GM18951 (cell line): ENCODE data around the gene TTLL5.

Experiments
- POLR2A ChIP-seq: IDR thresholded peaks from 4 replicates; pipeline ENCODE4 v1.6.1; 2011; ENCODE audit warnings: mild to moderate bottlenecking; ENCODE audit not compliant: insufficient read length, insufficient read depth; ENCODE audit errors: extremely low read depth
- in situ Hi-C: fragments of 300-500 bp; cut with MboI; formaldehyde crosslinking; loops from one replicate; pipeline ENCODE4 v1.12.0; 2022; ENCODE audit warnings: low sequenced_read_pairs, mixed read lengths, inconsistent platforms; ENCODE audit not compliant: unreplicated experiment

Gene TTLL5

DNA sequence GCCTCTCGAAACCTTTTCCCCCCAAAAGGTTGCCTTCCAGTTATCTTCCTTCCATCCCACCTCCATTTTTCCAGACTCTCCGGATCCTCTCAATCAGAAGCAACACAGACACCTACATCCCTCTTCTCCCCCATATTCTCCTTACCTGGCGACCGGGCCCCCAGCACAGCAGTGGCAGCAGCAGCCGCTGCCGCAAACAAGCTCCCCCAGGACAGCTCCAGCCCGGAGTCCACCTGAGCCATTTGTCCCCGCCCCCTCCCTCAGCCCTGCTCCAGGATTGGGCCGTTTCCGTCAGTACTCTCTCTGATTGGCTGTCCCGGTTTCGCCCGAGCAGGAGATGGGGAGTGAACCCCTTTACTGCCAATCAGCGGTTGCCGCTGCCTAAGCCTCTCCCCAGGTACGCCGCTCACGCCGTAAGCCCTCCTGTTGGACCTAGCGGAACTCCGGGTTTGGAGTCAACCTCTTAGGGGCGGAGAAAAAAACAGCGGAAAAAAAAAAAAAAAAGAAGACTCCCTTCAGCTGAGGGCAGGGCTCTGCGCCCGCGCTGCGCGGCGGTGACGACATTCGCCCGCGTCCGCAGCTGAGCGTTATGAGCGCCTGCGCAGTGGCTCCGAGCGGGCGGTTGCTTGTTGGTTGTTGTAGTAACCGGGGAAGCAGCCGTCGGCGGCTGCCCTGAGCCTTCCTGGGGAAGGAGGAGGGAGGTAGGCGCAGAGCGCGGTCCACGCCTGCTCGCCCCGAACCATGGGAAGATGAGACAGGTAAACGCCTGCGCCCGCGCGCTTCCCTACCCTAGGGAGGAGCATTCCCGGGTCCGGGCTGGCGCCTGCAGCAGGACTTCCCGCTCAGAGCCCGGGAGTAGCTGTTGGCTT lies at the start of gene TTLL5, which contains the start of gene ERG28:
TSS of gene TTLL5 (plus strand) at position 617 of the 869 bp plus-strand sequence. CDS start 1,904 bp downstream, outside the sequence.
TSS of gene ERG28 (minus strand) at position 247 of the 869 bp plus-strand sequence. CDS start 3,374 bp downstream, outside the sequence.
- peak; percentile 90 for TF ChIP-seq POLR2A
- in situ Hi-C loops: loop anchor here (25.0 kb wide), 1 partner anchor 524 kb away; the partner anchor contains the start of gene NEK9

- TF ChIP-seq POLR2A: no peak
Observed at GRCh38 chr14:75612157-75612556, 48.9 kb upstream of the TTLL5 start.

DNA sequence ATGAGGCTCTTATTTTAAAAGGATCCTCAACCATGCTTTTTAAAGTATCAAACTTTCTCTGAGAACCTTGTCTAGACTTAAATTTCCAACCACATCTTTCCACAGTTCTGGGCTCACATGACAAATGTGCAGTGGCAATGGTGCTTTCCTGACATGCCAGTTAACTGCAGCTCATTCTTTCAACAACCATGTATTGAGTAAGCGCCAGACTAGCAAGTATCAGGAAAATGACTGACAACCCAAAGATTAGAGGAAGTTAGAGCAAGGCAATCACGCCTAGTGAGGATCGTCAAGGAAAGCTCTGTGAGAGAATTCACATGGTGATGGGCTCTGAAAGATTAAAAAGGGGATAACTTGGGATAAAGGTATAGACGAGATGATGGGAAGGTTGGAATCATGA lies 46.9 kb upstream of the TTLL5 start:
- no peak for TF ChIP-seq POLR2A
- in situ Hi-C loops: no loop called here

More at GRCh38 chr14:75612157-75612556, 48.9 kb upstream of the TTLL5 start:
- in situ Hi-C loops: no loop called here

DNA sequence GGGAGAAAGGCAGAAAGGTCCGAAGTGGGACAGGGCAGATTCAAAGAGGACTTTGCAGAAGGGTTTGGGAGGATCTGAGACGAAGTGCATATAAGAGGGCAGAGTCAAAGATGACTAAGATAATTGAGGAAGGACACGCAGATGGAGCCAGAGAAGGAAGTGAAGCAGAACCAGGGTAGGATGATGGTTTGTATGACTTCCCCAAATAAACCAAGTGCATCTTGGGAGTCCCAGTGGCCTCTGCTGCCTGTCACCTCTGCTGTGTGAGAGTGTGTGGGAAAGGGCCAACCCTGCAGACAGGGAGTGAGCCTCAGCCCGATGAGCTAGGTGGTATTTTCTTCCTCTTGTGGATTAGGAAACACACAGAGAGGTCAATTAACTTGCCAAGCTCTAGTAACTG lies 45.8 kb upstream of the TTLL5 start:
- TF ChIP-seq POLR2A: no peak
- in situ Hi-C loops: no loop called here

GRCh38 chr14:75619548-75619947 lies 41.5 kb upstream of the TTLL5 start:
- no peak for TF ChIP-seq POLR2A
- in situ Hi-C loops: no loop called here

- no peak for TF ChIP-seq POLR2A
- in situ Hi-C loops: no loop called here
Observed at GRCh38 chr14:75625034-75625433, 36.0 kb upstream of the TTLL5 start.

GRCh38 chr14:75626396-75626795 lies 34.6 kb upstream of the TTLL5 start:
- in situ Hi-C loops: no loop called here

GRCh38 chr14:75626863-75627262 lies 34.2 kb upstream of the TTLL5 start:
- in situ Hi-C loops: no loop called here
- TF ChIP-seq POLR2A: no peak

More at GRCh38 chr14:75626396-75626795, 34.6 kb upstream of the TTLL5 start:
- no peak for TF ChIP-seq POLR2A

- no peak for TF ChIP-seq POLR2A
- in situ Hi-C loops: no loop called here
Observed at GRCh38 chr14:75627406-75627805, 33.6 kb upstream of the TTLL5 start.

- in situ Hi-C loops: no loop called here
- no peak for TF ChIP-seq POLR2A
Observed at GRCh38 chr14:75628816-75629215, 32.2 kb upstream of the TTLL5 start.

- TF ChIP-seq POLR2A: no peak
- in situ Hi-C loops: loop anchor here (10.0 kb wide), 1 partner anchor 46 kb away; no protein-coding TSS in a partner anchor
Observed at GRCh38 chr14:75630695-75631452, 30.2 kb upstream of the TTLL5 start.

DNA sequence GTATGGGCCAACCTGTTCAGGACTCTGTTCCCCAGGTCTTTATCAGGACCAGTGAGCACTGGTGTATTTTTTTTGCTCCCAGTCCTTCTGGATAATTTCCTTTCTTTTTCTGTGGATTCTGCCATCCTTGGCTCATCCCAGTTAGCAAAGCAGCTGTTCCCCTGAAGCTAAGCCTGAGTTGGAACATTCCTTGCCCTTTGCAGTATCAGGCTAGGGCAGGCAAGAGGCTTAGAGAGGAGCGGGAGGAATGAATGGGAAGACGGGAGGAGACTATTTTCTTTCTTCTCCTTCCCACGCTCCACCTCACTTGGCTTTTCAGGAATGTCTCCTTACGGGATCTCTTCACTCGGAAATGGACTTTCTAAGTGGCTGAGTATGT lies 29.6 kb upstream of the TTLL5 start:
- in situ Hi-C loops: loop anchor here (10.0 kb wide), 1 partner anchor 47 kb away; no protein-coding TSS in a partner anchor
- TF ChIP-seq POLR2A: no peak

- TF ChIP-seq POLR2A: no peak
- in situ Hi-C loops: loop anchor here (10.0 kb wide), 1 partner anchor 50 kb away; no protein-coding TSS in a partner anchor
Observed at GRCh38 chr14:75634848-75635247, 26.2 kb upstream of the TTLL5 start.
